Nephron (organoid): ENCODE measurements around the gene UBXN10.

Experiments
- H3K27ac Mint-ChIP-seq, 3 experiments: 2 replicates each; pipeline ENCODE4 v1.8.0; 2020; ENCODE audit warnings: mixed read lengths in 3 of 3, mild to moderate bottlenecking in 2 of 3, moderate library complexity in 1 of 3
- H3K27me3 Mint-ChIP-seq: 2 replicates; pipeline ENCODE4 v1.8.0; 2021; ENCODE audit warnings: low read depth, mild to moderate bottlenecking, moderate library complexity, mixed read lengths
- H3K36me3 Mint-ChIP-seq: 2 replicates; pipeline ENCODE4 v1.8.0; 2020; ENCODE audit warnings: low read depth, mixed read lengths
- H3K4me1 Mint-ChIP-seq: 2 replicates; pipeline ENCODE4 v1.8.0; 2020; ENCODE audit warnings: mixed read lengths
- H3K4me3 Mint-ChIP-seq, 3 experiments: 2 replicates each; pipeline ENCODE4 v1.8.0; 2020; ENCODE audit warnings: mild to moderate bottlenecking in 3 of 3, mixed read lengths in 3 of 3, moderate library complexity in 2 of 3
- H3K9me3 Mint-ChIP-seq: 2 replicates; pipeline ENCODE4 v1.8.0; 2020; ENCODE audit warnings: mixed read lengths
- TF ChIP-seq, protein P1 (sequence below), 3 experiments: fragments of 200-600 bp; sonication (generic); IDR thresholded peaks; one replicate each; pipeline ENCODE4 v1.5.0; 2021; ENCODE audit warnings: antibody characterized with exemption in 3 of 3; ENCODE audit not compliant: unreplicated experiment in 3 of 3

Gene UBXN10

DNA sequence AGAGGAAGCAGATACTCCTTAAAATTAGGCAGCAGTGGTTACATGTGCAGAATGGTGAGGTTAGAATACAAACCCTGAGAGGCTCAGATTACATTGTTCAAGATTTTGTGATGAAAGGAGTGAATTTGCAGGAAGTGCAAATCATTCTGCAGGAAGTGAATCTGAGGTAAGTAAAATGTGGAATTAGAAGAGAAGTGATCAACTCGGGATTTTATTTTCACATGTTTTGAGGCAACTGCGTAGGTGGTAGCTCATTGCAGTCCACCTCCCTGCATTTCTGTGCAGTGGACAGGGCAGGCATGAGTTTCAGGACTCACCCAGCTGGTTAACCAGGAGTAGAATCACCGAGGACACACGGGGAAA is 2.5 kb downstream of the UBXN10 start:
- Mint-ChIP-seq H3K27me3 (peaks cover 25% of the 10 kb centered on the region), H3K27ac (peak overlapping the region in 2 of 3 experiments; percentile 46 to 69), H3K4me1 (peaks cover 62% of the 10 kb centered on the region), H3K9me3 (no peaks in the 10 kb centered on the region), H3K36me3 (no peaks in the 10 kb centered on the region), H3K4me3 (peak overlapping the region in 1 of 3 experiments; percentile 6)
- TF ChIP-seq, protein P1, sequence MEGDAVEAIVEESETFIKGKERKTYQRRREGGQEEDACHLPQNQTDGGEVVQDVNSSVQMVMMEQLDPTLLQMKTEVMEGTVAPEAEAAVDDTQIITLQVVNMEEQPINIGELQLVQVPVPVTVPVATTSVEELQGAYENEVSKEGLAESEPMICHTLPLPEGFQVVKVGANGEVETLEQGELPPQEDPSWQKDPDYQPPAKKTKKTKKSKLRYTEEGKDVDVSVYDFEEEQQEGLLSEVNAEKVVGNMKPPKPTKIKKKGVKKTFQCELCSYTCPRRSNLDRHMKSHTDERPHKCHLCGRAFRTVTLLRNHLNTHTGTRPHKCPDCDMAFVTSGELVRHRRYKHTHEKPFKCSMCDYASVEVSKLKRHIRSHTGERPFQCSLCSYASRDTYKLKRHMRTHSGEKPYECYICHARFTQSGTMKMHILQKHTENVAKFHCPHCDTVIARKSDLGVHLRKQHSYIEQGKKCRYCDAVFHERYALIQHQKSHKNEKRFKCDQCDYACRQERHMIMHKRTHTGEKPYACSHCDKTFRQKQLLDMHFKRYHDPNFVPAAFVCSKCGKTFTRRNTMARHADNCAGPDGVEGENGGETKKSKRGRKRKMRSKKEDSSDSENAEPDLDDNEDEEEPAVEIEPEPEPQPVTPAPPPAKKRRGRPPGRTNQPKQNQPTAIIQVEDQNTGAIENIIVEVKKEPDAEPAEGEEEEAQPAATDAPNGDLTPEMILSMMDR (IDR thresholded peaks at IDR 0.05; ENCODE audit: unreplicated experiment in 3 of 3) = no peak

- Mint-ChIP-seq H3K27ac (no peak overlapping the region), H3K9me3 (no peaks in the 10 kb centered on the region), H3K4me3 (no peak overlapping the region), H3K27me3 (peaks cover 19% of the 10 kb centered on the region), H3K36me3 (no peaks in the 10 kb centered on the region), H3K4me1 (peaks cover 66% of the 10 kb centered on the region)
- TF ChIP-seq, protein P1 (IDR thresholded peaks at IDR 0.05; ENCODE audit: unreplicated experiment in 3 of 3) = no peak
Observed at GRCh38 chr1:20189664-20190063, 3.8 kb downstream of the UBXN10 start.

- H3K9me3 Mint-ChIP-seq = no peaks in the 10 kb centered on the region
- H3K4me1 Mint-ChIP-seq = peaks cover 67% of the 10 kb centered on the region
- TF ChIP-seq, protein P1 (IDR thresholded peaks at IDR 0.05; ENCODE audit: unreplicated experiment in 3 of 3) = no peak
- H3K36me3 Mint-ChIP-seq = no peaks in the 10 kb centered on the region
- peaks cover 23% of the 10 kb centered on the region for H3K27me3 Mint-ChIP-seq
- H3K4me3 Mint-ChIP-seq = peak overlapping the region in 1 of 3 experiments; percentile 22
- no peak overlapping the region for H3K27ac Mint-ChIP-seq
Observed at GRCh38 chr1:20190256-20191160, 4.6 kb downstream of the UBXN10 start.

GRCh38 chr1:20191266-20191825 is 5.5 kb downstream of the UBXN10 start:
- H3K4me1 Mint-ChIP-seq = peaks cover 65% of the 10 kb centered on the region
- no peaks in the 10 kb centered on the region for H3K9me3 Mint-ChIP-seq
- H3K27me3 Mint-ChIP-seq = peaks cover 22% of the 10 kb centered on the region

DNA sequence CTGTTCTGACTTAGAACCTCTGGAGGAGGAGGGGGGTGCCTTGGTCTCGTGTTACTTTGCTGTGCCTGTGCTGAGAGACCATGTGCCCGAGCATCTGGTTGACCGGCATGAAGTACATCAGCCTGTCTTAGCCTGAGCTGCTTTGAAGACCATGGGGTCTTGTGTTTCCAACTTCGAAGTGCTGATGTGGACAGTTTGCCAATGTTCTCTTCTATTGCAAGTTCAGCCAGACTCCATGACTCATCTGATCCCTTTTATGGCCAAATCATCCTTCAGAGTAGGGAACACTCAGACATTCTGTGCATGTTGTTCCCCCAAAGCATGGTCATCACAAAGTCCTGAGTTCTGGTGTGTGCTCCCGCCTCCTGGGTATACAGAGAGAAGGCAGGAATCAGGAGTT is 6.5 kb downstream of the UBXN10 start:
- TF ChIP-seq, protein P1 (IDR thresholded peaks at IDR 0.05; ENCODE audit: unreplicated experiment in 3 of 3) = no peak
- Mint-ChIP-seq H3K36me3 (no peaks in the 10 kb centered on the region), H3K4me3 (peak overlapping the region in 1 of 3 experiments; percentile 47), H3K4me1 (peaks cover 55% of the 10 kb centered on the region), H3K9me3 (no peaks in the 10 kb centered on the region), H3K27me3 (peaks cover 16% of the 10 kb centered on the region), H3K27ac (peak overlapping the region in 2 of 3 experiments; percentile 70 to 77)

More at GRCh38 chr1:20191266-20191825, 5.5 kb downstream of the UBXN10 start:
- no peak overlapping the region for H3K27ac Mint-ChIP-seq
- H3K4me3 Mint-ChIP-seq = no peak overlapping the region
- no peaks in the 10 kb centered on the region for H3K36me3 Mint-ChIP-seq
- TF ChIP-seq, protein P1 (IDR thresholded peaks at IDR 0.05; ENCODE audit: unreplicated experiment in 3 of 3) = no peak
